NCI-H526 (cell line): Measurements from ENCODE around the gene KCNJ5.

Source experiments
- DNase-seq, 2 experiments: peaks; one replicate each; lab custom pipeline; 2025; lab: John Stamatoyannopoulos, UW

The KCNJ5 gene

GRCh38 chr11:128871168-128871610, 20.0 kb upstream of the KCNJ5 start:
- DNase-seq = no peak

GRCh38 chr11:128872094-128872493, 19.1 kb upstream of the KCNJ5 start:
- no peak for DNase-seq

GRCh38 chr11:128872594-128872993, 18.6 kb upstream of the KCNJ5 start:
- no peak for DNase-seq

GRCh38 chr11:128874427-128874826, 16.7 kb upstream of the KCNJ5 start:
- no peak for DNase-seq

- DNase-seq = no peak
Measured at GRCh38 chr11:128876133-128876650, 15.0 kb upstream of the KCNJ5 start.

- no peak for DNase-seq
Measured at GRCh38 chr11:128877726-128878125, 13.4 kb upstream of the KCNJ5 start.

GRCh38 chr11:128878455-128878854, 12.7 kb upstream of the KCNJ5 start:
- DNase-seq = no peak

GRCh38 chr11:128879817-128880216, 11.3 kb upstream of the KCNJ5 start:
- DNase-seq = no peak

GRCh38 chr11:128881221-128881620, 9.9 kb upstream of the KCNJ5 start:
- no peak for DNase-seq

GRCh38 chr11:128882451-128882850, 8.7 kb upstream of the KCNJ5 start:
- DNase-seq = no peak

GRCh38 chr11:128884054-128884453, 7.1 kb upstream of the KCNJ5 start:
- no peak for DNase-seq

GRCh38 chr11:128884703-128885338, 6.3 kb upstream of the KCNJ5 start:
- peak; percentile 88 to 96 for DNase-seq

GRCh38 chr11:128886406-128887124, 4.6 kb upstream of the KCNJ5 start:
- DNase-seq = peak; percentile 96 to 99

- DNase-seq = peak; percentile 41 to 74
Measured at GRCh38 chr11:128888034-128888985, 2.8 kb upstream of the KCNJ5 start.

GRCh38 chr11:128889657-128890213, 1.4 kb upstream of the KCNJ5 start:
- no peak for DNase-seq

- no peak for DNase-seq
Measured at GRCh38 chr11:128890216-128890542, 977 bp upstream of the KCNJ5 start.

GRCh38 chr11:128891913-128892398, 800 bp downstream of the KCNJ5 start:
- DNase-seq = no peak

- peak in 1 of 2 experiments; percentile 27 for DNase-seq
Measured at GRCh38 chr11:128892866-128893565, 1.9 kb downstream of the KCNJ5 start.

- no peak for DNase-seq
Measured at GRCh38 chr11:128893578-128894285, 2.6 kb downstream of the KCNJ5 start.

GRCh38 chr11:128894286-128894681, 3.1 kb downstream of the KCNJ5 start:
- no peak for DNase-seq

- DNase-seq = no peak
Measured at GRCh38 chr11:128894685-128895084, 3.5 kb downstream of the KCNJ5 start.
